HepG2 (cell line): ENCODE data around the gene HS3ST2. TPM values are rescaled to one million over a fixed set of nuclear protein-coding genes. Genes with fewer than 3 reads are reported as not detected.

Source experiments
- ADNP ChIP-seq: sonication (generic); formaldehyde crosslinking; IDR thresholded peaks from 2 replicates; pipeline ENCODE4 v1.4.0; 2020; ENCODE audit warnings: missing genetic modification reagents
- ATAD3A ChIP-seq: sonication (generic); formaldehyde crosslinking; IDR thresholded peaks from 2 replicates; pipeline ENCODE4 v1.4.0; 2020; ENCODE audit warnings: missing genetic modification reagents
- ELF1 ChIP-seq: sonication (generic); formaldehyde crosslinking; IDR thresholded peaks from 2 replicates; pipeline ENCODE4 v1.4.0; 2020; ENCODE audit warnings: missing genetic modification reagents
- HCFC1 ChIP-seq: fragments of 150-350 bp; IDR thresholded peaks from 2 replicates; pipeline ENCODE4 v1.6.1; 2014; ENCODE audit warnings: low read depth, low read length
- KDM6A ChIP-seq: IDR thresholded peaks from 2 replicates; pipeline ENCODE4 v1.6.1; 2016; ENCODE audit warnings: low read depth
- MAFG ChIP-seq: sonication (generic); formaldehyde crosslinking; IDR thresholded peaks from 2 replicates; pipeline ENCODE4 v1.5.1; 2020; ENCODE audit warnings: mild to moderate bottlenecking, missing genetic modification reagents
- NCOA2 ChIP-seq: sonication (generic); formaldehyde crosslinking; IDR thresholded peaks from 2 replicates; pipeline ENCODE4 v1.8.0; 2022; ENCODE audit warnings: inconsistent platforms
- POLR2AphosphoS2 ChIP-seq: IDR thresholded peaks from 2 replicates; pipeline ENCODE4 v1.6.1; 2011; ENCODE audit warnings: low read depth, low read length, improper control_type of control experiment
- SNAPC4 ChIP-seq: sonication (generic); formaldehyde crosslinking; IDR thresholded peaks from 2 replicates; pipeline ENCODE4 v1.4.0; 2020; ENCODE audit warnings: mild to moderate bottlenecking, missing genetic modification reagents
- SP1 ChIP-seq, 2 experiments: fragments of 450-650 bp in 1 of 2; sonication (generic) in 1 of 2; formaldehyde crosslinking in 1 of 2; IDR thresholded peaks; 2 replicates each; pipeline versions ENCODE4 v1.4.0 to v1.6.1; 2016 to 2020; ENCODE audit warnings: missing genetic modification reagents in 1 of 2
- SSRP1 ChIP-seq: IDR thresholded peaks from 2 replicates; pipeline ENCODE4 v1.6.1; 2016; ENCODE audit warnings: control low read depth
- TMF1 ChIP-seq: sonication (generic); formaldehyde crosslinking; IDR thresholded peaks from 2 replicates; pipeline ENCODE4 v1.8.1; 2022; ENCODE audit warnings: low read depth, missing genetic modification reagents
- ZNF563 ChIP-seq: sonication (generic); formaldehyde crosslinking; IDR thresholded peaks from 2 replicates; pipeline ENCODE4 v1.8.0; 2022; ENCODE audit warnings: mild to moderate bottlenecking, moderate library complexity, missing genetic modification reagents
- ZNF609 ChIP-seq: sonication (generic); formaldehyde crosslinking; IDR thresholded peaks from 2 replicates; pipeline ENCODE4 v1.4.0; 2020; ENCODE audit warnings: mild to moderate bottlenecking, missing genetic modification reagents, borderline replicate concordance
- ZNF672 ChIP-seq: sonication (generic); formaldehyde crosslinking; IDR thresholded peaks from 2 replicates; pipeline ENCODE4 v1.8.1; 2022; ENCODE audit warnings: missing genetic modification reagents
- ZNF879 ChIP-seq: sonication (generic); formaldehyde crosslinking; IDR thresholded peaks from 2 replicates; pipeline ENCODE4 v1.8.1; 2023; ENCODE audit warnings: missing genetic modification reagents
- ZSCAN22 ChIP-seq: sonication (generic); formaldehyde crosslinking; IDR thresholded peaks from 2 replicates; pipeline ENCODE4 v1.4.0; 2020; ENCODE audit warnings: mild to moderate bottlenecking, missing genetic modification reagents
- ZSCAN25 ChIP-seq: sonication (generic); formaldehyde crosslinking; IDR thresholded peaks from 2 replicates; pipeline ENCODE4 v1.8.0; 2022; ENCODE audit warnings: mild to moderate bottlenecking, missing genetic modification reagents
- ZSCAN9 ChIP-seq: IDR thresholded peaks from 2 replicates; pipeline ENCODE4 v1.6.1; 2016; ENCODE audit warnings: borderline replicate concordance
- polyA plus RNA-seq, 8 experiments: library from polyadenylated mRNA; depleted of rRNA in 3 of 8; stranded (reverse) in 7 of 8; unstranded in 1 of 8; fragments of >200 nt; fragmentation: Illumina TruSeq in 4 of 8; extraction: Trizol in 4 of 8; gene quantifications; 2 replicates each; pipeline versions ENCODE4 v1.2.1 to v1.2.3, GENCODE V29; 2011 to 2016; ENCODE audit warnings: low read depth in 4 of 8, missing spikeins in 1 of 8, mixed read lengths in 1 of 8; ENCODE audit not compliant: insufficient read depth in 1 of 8
- total RNA-seq, 5 experiments: library from RNA; depleted of rRNA; stranded (reverse); fragments of >200 nt; fragmentation: Illumina TruSeq; extraction: Trizol; gene quantifications; 2 replicates each; pipeline ENCODE4 v1.2.3, GENCODE V29; 2016; ENCODE audit warnings: low read depth in 1 of 5
- TF ChIP-seq, protein P1 (sequence below): sonication (generic); formaldehyde crosslinking; conservative IDR thresholded peaks from 2 replicates; pipeline ENCODE4 v1.5.0; 2020; ENCODE audit warnings: missing genetic modification reagents

The HS3ST2 gene
- total and polyA plus RNA-seq, 2 of the 13 experiments (the other 11 are each of a cell fraction or from before 2014, with no cell fraction given), result not detected

DNA sequence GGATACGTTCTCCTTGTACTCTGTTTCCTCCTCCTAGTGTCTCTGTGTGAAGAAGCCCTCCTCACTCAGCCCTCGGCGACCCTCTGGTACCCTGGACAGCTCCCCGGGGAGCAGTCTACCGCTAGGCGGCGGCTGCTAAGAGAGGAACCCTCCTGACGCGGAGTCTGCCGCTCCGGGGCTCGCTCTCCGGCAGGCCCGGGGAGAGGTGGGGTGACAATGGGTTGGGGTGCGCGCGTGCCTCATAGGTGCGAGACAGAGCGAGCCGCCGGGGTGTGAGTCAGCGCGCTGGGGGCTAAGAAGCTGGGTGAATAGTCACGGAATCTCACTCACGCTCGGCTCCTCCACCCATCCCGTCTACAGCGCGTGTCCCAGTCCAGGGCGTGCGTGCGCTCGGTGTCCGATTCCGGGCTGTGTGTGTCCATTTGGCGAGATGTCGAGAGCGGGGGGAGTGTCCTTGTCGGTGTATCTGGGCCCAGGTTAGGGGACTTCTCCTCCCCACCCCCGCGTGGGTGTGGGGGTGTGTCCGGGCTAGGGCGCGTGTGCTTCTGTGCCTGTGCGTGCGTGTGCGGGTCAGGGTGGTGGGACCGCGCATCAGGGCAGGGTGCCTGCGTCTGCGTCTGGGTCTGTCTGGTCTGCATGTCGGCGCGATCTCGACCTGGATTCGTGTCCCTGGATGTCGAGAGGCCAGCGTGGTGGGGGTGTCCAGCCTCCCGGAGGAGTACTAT lies 577 bp upstream of the HS3ST2 start (continued):
- TF ChIP-seq ZNF672 (CRISPR knock-in tag) (no peak), ATAD3A (CRISPR knock-in tag) (0 out of 2 replicates have a peak, but pooled peaks have one; percentile 91), KDM6A (CRISPR knock-in tag) (no peak), HCFC1 (no peak), ZNF879 (CRISPR knock-in tag) (0 out of 2 replicates have a peak, but pooled peaks have one; percentile 35), MAFG (CRISPR knock-in tag) (no peak), SP1 (IDR thresholded peaks at IDR 0.05) (no peak), SP1 (CRISPR knock-in tag; IDR thresholded peaks at IDR 0.05) (0 out of 2 replicates have a peak, but pooled peaks have one; percentile 41), SNAPC4 (CRISPR knock-in tag) (peak; percentile 67; the same call in 1 of the 2 replicates), ELF1 (0 out of 2 replicates have a peak, but pooled peaks have one; percentile 20), POLR2AphosphoS2 (no peak), ZSCAN25 (CRISPR knock-in tag) (no peak), ADNP (no peak), SSRP1 (CRISPR knock-in tag) (no peak), ZSCAN22 (CRISPR knock-in tag) (no peak), TMF1 (CRISPR knock-in tag) (peak; percentile 84), NCOA2 (CRISPR knock-in tag) (peak; percentile 69), ZNF563 (peak; percentile 78; the same call in 1 of the 2 replicates), ZNF609 (no peak), ZSCAN9 (peak; percentile 98)
- TF ChIP-seq, protein P1, sequence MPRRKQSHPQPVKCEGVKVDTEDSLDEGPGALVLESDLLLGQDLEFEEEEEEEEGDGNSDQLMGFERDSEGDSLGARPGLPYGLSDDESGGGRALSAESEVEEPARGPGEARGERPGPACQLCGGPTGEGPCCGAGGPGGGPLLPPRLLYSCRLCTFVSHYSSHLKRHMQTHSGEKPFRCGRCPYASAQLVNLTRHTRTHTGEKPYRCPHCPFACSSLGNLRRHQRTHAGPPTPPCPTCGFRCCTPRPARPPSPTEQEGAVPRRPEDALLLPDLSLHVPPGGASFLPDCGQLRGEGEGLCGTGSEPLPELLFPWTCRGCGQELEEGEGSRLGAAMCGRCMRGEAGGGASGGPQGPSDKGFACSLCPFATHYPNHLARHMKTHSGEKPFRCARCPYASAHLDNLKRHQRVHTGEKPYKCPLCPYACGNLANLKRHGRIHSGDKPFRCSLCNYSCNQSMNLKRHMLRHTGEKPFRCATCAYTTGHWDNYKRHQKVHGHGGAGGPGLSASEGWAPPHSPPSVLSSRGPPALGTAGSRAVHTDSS (CRISPR knock-in tag), result no peak
